GM21529 (cell line): ENCODE data around the gene MYDGF.

Experiments used
- ATAC-seq: cut with Tn5 transposase; IDR thresholded peaks from one replicate; pipeline ENCODE4 v1.9.1; 2021; ENCODE audit not compliant: unreplicated experiment

Gene MYDGF

GRCh38 chr19:4647676-4648644 lies 22.2 kb downstream of the MYDGF start:
- ATAC-seq = no peak

- ATAC-seq = no peak
These were observed 24.4 kb downstream of the MYDGF start for GRCh38 chr19:4645718-4646117.

- ATAC-seq = no peak
These were observed 27.5 kb downstream of the MYDGF start for GRCh38 chr19:4642625-4643024.

GRCh38 chr19:4641132-4641531 lies 29.0 kb downstream of the MYDGF start:
- no peak for ATAC-seq

GRCh38 chr19:4640247-4641000 lies 29.7 kb downstream of the MYDGF start:
- ATAC-seq = no peak

- no peak for ATAC-seq
These were observed 30.5 kb downstream of the MYDGF start for GRCh38 chr19:4639531-4640246.

GRCh38 chr19:4638828-4639530 lies 31.2 kb downstream of the MYDGF start, which contains the start of gene TNFAIP8L1:
Gene TNFAIP8L1 (plus strand): TSS chr19:4639516. CDS start chr19:4651870, 12,354 bp downstream.
- ATAC-seq = peak; percentile 76

- no peak for ATAC-seq
These were observed 31.8 kb downstream of the MYDGF start for GRCh38 chr19:4638317-4638716.

- ATAC-seq = no peak
These were observed 33.4 kb downstream of the MYDGF start for GRCh38 chr19:4636761-4637160.

- ATAC-seq = no peak
These were observed 33.9 kb downstream of the MYDGF start for GRCh38 chr19:4636151-4636717.

- no peak for ATAC-seq
These were observed 34.4 kb downstream of the MYDGF start for GRCh38 chr19:4635754-4636116.

GRCh38 chr19:4633140-4633967 lies 36.8 kb downstream of the MYDGF start:
- no peak for ATAC-seq

- no peak for ATAC-seq
These were observed 45.3 kb downstream of the MYDGF start for GRCh38 chr19:4624733-4625362.

- ATAC-seq = no peak
These were observed 45.8 kb downstream of the MYDGF start for GRCh38 chr19:4624301-4624700.

GRCh38 chr19:4622695-4623421 lies 47.3 kb downstream of the MYDGF start:
- ATAC-seq = no peak

GRCh38 chr19:4620675-4621074 lies 49.5 kb downstream of the MYDGF start:
- ATAC-seq = no peak

GRCh38 chr19:4619668-4620294 lies 50.4 kb downstream of the MYDGF start:
- ATAC-seq = no peak

- no peak for ATAC-seq
These were observed 52.1 kb downstream of the MYDGF start for GRCh38 chr19:4618019-4618418.
